GM15510 (cell line): ENCODE measurements around the gene MEIS2.

Source experiments
- POLR2A ChIP-seq: IDR thresholded peaks from 3 replicates; pipeline ENCODE4 v1.6.1; 2011; ENCODE audit warnings: borderline replicate concordance; ENCODE audit not compliant: insufficient read length; ENCODE audit errors: extremely low read depth

The MEIS2 gene

DNA sequence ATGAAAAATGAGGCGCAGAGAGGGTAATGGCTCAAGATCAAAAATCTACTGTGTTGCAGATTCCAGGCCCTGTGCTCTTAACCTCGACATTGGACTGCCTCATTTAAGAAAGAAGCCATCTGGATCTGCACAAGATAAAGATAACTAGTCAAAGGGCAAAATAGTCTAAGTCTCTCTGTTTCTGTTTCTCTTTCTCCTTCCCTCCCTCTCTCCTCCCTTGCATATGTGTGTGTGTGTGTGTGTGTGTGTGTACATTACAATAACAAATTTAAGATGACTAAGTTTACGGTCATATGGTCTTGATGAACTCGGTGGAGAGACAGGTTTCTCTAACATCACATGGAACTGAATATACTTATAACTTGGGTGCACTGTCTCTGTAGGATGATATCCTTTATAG is 69.2 kb downstream of the MEIS2 start:
- no peak for TF ChIP-seq POLR2A

DNA sequence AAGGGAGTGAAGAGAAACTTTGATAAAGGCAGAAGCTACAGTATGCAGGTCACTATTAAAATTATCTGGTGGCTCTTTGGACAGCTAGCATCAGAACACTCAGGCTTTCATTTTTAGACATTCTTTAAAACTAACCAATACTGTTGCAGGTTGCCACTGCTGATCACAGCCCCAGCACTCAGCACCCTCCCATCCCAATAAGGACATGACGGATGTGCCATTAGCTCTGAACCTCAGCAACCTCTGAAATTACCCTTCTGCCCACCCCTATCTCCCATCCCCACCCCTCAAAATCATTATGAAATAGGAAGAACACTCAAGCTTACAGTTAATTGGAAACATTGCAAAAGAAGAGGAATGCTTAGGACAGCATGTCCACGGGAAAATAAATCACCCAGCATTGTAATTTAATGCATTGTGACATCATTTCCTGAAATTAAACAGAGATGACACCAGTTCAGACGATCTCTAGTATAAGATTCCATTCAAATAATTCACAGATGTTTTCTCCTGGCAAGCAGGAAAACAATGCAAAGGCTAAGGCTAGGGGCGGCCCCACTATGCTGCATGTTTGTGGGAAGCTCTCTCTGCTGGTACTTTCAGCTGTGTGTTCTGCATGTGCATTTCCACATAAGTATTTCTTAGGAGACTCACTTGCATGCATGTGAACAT is 71.6 kb downstream of the MEIS2 start:
- TF ChIP-seq POLR2A: no peak

DNA sequence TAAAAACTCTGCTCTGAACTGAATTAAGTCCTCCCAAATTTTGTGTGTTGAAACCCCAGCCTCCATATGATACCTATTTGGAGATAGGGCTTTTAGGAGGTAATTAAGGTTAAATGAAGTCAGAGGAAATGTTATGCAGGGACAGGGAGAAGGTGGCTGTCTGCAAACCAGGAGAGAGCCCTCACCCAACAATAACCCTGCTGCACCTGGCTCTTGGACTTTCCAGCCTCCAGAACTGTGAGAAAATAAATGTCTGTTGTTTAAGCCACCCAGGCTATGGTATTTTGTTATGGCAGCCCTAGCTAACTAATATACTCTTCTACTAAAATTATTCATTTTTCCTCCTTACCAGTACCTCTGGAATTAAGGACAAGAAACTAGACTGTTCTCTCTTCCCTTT is 79.5 kb downstream of the MEIS2 start:
- TF ChIP-seq POLR2A: no peak

GRCh38 chr15:37019479-37020433 is 80.6 kb downstream of the MEIS2 start:
- no peak for TF ChIP-seq POLR2A

DNA sequence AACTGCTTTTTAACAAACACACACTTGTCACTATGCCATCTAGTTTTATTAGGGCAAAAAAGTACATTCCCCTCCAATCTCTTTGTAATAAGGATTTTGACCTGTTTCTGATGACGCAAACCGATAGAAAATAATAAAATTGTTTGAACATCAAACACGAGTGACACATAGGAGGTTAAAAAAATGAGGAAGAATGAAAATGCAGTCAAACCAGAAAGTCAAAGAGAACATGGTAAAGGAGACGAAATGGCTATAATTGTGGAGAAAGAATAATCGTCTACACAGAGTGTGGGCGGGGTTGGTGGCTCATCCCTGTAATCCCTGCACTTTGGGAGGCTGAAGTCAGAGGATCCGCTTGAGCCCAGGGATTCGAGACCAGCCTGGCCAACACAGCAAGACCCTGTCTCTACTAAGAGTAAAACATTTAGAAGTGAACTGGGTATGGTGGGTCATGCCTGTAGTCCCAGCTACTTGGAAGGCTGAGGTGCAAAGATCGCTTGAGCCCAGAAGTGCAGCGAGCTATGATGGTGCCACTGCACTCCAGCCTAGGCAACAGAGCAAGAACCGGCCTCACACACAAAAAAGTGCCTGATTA is 83.2 kb downstream of the MEIS2 start:
- no peak for TF ChIP-seq POLR2A

GRCh38 chr15:37016231-37016630 is 84.1 kb downstream of the MEIS2 start:
- no peak for TF ChIP-seq POLR2A

DNA sequence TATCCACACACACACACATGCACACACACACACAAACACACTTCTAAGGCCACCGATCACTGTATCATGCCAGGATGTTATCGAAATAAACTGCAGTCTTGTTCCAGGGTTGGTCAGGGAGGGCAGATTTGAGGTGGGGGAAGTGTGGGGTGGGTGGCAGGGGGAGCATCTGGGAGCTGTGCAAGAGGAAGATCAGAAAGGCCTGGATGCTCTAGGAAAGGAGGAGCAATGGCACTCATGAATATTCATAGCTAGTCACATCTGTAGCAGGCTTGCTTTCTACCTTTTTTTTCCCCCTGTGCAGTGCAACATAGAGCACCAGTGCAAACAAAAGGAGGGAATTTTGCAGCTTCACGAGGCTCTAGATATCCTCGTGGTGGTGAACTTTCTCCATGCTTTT is 84.9 kb downstream of the MEIS2 start:
- TF ChIP-seq POLR2A: no peak

GRCh38 chr15:37015035-37015434 is 85.3 kb downstream of the MEIS2 start:
- no peak for TF ChIP-seq POLR2A

- TF ChIP-seq POLR2A: no peak
Observed at GRCh38 chr15:37014566-37014965, 85.8 kb downstream of the MEIS2 start.

DNA sequence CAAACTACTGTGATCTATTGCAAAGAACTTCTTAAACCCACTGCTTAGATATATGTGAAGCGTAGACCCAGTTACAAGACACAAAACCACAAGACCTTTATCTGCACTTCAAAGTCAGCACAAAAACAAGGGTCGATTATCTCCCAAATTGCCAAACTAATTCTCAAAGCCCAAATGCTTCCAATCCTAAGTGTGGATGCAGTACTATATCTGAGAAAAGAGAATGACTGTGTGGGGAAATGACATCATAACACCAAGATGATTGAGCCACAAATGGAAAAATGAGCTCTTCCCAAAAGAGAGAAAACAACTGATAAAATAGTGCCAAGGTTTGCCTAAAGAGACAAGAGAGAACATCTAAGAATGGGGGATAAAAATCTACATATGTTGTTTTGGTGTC is 86.2 kb downstream of the MEIS2 start:
- no peak for TF ChIP-seq POLR2A

GRCh38 chr15:37010595-37010994 is 89.8 kb downstream of the MEIS2 start:
- no peak for TF ChIP-seq POLR2A

DNA sequence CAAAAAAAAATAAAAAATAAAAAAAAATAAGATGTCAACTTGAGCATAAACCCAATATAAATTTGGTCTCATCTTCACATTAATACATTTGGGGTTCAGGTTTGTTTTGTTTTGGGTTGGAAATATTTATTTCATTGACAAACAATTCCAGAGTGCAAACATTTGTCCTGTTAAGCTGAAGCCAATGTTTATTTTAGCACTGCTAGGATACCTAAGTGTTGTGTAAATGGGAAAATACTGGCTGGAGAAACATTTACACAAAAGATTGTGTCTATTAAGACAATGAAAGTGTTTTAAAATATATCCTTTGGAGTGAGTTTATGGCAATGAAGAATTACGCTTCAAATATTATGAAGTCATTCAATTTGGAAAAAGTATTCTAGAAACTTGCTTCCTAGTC is 91.1 kb downstream of the MEIS2 start:
- TF ChIP-seq POLR2A: no peak

DNA sequence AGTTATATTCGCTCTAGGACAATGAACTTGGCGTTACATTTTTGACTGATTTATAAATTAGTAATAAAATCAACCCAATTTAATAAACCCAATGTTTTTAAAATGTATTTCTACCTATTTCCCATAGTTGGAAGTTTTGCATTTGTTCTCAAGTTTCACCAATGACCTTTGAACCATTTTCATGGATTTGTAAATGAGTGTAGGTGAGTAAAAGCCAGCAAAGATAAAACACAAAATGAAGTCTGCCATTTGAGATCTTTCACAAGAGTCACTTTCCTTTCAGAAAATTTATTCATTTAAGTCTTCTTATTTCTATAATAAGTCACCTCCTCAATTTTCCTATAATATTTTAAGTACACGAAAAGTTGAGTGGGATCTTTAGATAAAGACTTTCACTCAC is 92.1 kb downstream of the MEIS2 start:
- no peak for TF ChIP-seq POLR2A

DNA sequence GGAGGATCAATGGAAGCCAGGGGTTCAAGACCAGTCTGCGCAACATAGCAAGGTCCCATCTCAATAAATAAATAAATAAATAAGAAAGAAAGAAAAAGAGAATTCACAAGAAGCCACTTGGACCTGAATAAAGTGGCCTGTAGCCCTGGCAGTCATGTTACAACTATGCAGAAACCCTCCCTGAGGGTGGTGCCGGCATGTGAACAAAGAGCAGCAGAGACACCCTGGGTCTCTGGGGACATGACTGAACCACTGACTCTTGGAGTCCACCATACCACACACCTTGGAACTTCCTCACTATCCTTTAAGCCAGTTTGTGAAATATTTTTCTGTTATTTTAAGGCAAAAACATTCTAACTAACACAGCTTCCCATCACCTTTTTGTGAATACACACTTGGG is 93.0 kb downstream of the MEIS2 start:
- TF ChIP-seq POLR2A: no peak

GRCh38 chr15:37004981-37005735 is 95.2 kb downstream of the MEIS2 start:
- TF ChIP-seq POLR2A: no peak

GRCh38 chr15:37004373-37004869 is 95.9 kb downstream of the MEIS2 start:
- TF ChIP-seq POLR2A: no peak
